HepG2 (cell line): ENCODE data around the gene PGP. TPM values are rescaled to one million over a fixed set of nuclear protein-coding genes. Genes with fewer than 3 reads are reported as not detected.

ENCODE experiments used
- GPN1 ChIP-seq: sonication (generic); formaldehyde crosslinking; IDR thresholded peaks from 2 replicates; pipeline ENCODE4 v1.5.1; 2020; ENCODE audit warnings: missing genetic modification reagents, borderline replicate concordance
- POLR2AphosphoS5 ChIP-seq: IDR thresholded peaks from 2 replicates; pipeline ENCODE4 v1.6.1; 2012; ENCODE audit warnings: low read depth, low read length
- SYNCRIP ChIP-seq: fragments of 200-400 bp; formaldehyde crosslinking; IDR thresholded peaks from 2 replicates; pipeline ENCODE4 v1.6.1; 2018; ENCODE audit warnings: mild to moderate bottlenecking, low read depth, low read length; ENCODE audit not compliant: insufficient read depth
- ZC3H13 ChIP-seq: sonication (generic); formaldehyde crosslinking; IDR thresholded peaks from 2 replicates; pipeline ENCODE4 v1.8.1; 2023; ENCODE audit warnings: mild to moderate bottlenecking, missing genetic modification reagents, moderate library complexity
- polyA plus RNA-seq, 8 experiments: library from polyadenylated mRNA; depleted of rRNA in 3 of 8; stranded (reverse) in 7 of 8; unstranded in 1 of 8; fragments of >200 nt; fragmentation: Illumina TruSeq in 4 of 8; extraction: Trizol in 4 of 8; gene quantifications; 2 replicates each; pipeline versions ENCODE4 v1.2.1 to v1.2.3, GENCODE V29; 2011 to 2016; ENCODE audit warnings: low read depth in 4 of 8, missing spikeins in 1 of 8, mixed read lengths in 1 of 8; ENCODE audit not compliant: insufficient read depth in 1 of 8
- total RNA-seq, 5 experiments: library from RNA; depleted of rRNA; stranded (reverse); fragments of >200 nt; fragmentation: Illumina TruSeq; extraction: Trizol; gene quantifications; 2 replicates each; pipeline ENCODE4 v1.2.3, GENCODE V29; 2016; ENCODE audit warnings: low read depth in 1 of 5
- TF ChIP-seq, protein P1 (sequence below): IDR thresholded peaks from 2 replicates; pipeline ENCODE4 v1.6.1; 2012; ENCODE audit warnings: low read length, improper control_type of control experiment
- TF ChIP-seq, protein P2 (sequence below): sonication (generic); formaldehyde crosslinking; conservative IDR thresholded peaks from 2 replicates; pipeline ENCODE4 v1.4.0; 2020; ENCODE audit warnings: missing genetic modification reagents
- TF ChIP-seq, protein P3 (sequence below): sonication (generic); formaldehyde crosslinking; IDR thresholded peaks from 2 replicates; pipeline ENCODE4 v1.5.0; 2020; ENCODE audit warnings: mild to moderate bottlenecking, missing genetic modification reagents, moderate library complexity
- TF ChIP-seq, protein P4 (sequence below): sonication (generic); formaldehyde crosslinking; IDR thresholded peaks from 2 replicates; pipeline ENCODE4 v1.5.0; 2020; ENCODE audit warnings: missing genetic modification reagents
- TF ChIP-seq, protein P5 (sequence below): sonication (generic); formaldehyde crosslinking; IDR thresholded peaks from 2 replicates; pipeline ENCODE4 v1.8.1; 2022; ENCODE audit warnings: low read depth, mild to moderate bottlenecking, missing genetic modification reagents
- TF ChIP-seq, protein P6 (sequence below): sonication (generic); formaldehyde crosslinking; IDR thresholded peaks from 2 replicates; pipeline ENCODE4 v1.4.0; 2020; ENCODE audit warnings: missing genetic modification reagents, borderline replicate concordance

The PGP gene
- total and polyA plus RNA-seq, 2 of the 13 experiments (the other 11 are each of a cell fraction or from before 2014, with no cell fraction given) = 7.3 to 18.3 TPM

DNA sequence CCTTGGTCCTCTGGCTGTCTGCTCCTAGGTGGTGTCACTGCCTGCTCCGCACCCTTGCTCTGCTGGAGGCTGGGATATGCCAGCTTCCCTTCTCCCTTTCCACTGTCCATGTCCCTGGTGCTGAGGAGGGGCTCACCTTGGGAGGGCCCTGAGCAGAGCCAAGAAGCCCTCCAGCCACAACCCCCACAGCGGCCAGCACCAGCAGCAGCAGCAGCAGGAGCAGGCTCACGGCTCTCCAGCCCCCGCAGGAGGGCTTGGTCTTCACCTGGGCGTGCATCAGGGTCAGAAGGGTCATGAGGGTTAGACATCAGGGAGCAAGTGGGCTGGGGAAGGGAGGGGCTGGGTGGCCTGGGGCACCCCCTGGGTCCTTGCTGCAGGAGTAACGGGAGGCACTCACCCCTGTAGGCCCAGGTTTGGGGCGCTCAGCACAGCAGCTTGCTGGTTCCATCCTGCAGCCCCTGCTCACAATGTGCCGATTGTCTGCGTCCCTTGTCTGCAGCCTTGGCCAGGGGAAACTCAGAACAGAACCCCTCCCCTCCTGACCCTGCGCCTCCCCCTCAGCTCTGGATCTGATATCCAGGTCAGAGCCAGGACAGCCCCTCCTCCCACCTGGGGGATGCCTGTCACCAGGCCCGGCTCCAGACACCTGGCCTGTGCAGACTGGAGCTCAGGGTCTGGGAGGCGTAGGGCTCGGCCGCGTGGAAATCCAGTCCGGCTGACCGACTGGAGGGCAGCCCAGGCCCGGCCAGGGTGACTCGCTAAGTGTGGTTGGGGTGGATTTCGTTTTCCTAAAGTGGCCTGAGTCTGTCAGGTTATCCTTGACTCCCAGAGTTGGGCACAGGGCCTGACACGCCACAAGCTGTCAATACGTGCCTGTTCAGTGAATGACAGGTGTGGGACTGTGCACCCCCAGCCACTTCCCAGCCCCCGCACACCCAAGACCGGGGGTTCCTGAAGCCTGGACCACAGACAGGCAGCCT is 4.0 kb downstream of the PGP start, which contains the start of gene BRICD5 (continued):
- TF ChIP-seq, protein P1, sequence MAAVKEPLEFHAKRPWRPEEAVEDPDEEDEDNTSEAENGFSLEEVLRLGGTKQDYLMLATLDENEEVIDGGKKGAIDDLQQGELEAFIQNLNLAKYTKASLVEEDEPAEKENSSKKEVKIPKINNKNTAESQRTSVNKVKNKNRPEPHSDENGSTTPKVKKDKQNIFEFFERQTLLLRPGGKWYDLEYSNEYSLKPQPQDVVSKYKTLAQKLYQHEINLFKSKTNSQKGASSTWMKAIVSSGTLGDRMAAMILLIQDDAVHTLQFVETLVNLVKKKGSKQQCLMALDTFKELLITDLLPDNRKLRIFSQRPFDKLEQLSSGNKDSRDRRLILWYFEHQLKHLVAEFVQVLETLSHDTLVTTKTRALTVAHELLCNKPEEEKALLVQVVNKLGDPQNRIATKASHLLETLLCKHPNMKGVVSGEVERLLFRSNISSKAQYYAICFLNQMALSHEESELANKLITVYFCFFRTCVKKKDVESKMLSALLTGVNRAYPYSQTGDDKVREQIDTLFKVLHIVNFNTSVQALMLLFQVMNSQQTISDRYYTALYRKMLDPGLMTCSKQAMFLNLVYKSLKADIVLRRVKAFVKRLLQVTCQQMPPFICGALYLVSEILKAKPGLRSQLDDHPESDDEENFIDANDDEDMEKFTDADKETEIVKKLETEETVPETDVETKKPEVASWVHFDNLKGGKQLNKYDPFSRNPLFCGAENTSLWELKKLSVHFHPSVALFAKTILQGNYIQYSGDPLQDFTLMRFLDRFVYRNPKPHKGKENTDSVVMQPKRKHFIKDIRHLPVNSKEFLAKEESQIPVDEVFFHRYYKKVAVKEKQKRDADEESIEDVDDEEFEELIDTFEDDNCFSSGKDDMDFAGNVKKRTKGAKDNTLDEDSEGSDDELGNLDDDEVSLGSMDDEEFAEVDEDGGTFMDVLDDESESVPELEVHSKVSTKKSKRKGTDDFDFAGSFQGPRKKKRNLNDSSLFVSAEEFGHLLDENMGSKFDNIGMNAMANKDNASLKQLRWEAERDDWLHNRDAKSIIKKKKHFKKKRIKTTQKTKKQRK = no peak
- peak; percentile 94 for TF ChIP-seq ZC3H13
- TF ChIP-seq, protein P2, sequence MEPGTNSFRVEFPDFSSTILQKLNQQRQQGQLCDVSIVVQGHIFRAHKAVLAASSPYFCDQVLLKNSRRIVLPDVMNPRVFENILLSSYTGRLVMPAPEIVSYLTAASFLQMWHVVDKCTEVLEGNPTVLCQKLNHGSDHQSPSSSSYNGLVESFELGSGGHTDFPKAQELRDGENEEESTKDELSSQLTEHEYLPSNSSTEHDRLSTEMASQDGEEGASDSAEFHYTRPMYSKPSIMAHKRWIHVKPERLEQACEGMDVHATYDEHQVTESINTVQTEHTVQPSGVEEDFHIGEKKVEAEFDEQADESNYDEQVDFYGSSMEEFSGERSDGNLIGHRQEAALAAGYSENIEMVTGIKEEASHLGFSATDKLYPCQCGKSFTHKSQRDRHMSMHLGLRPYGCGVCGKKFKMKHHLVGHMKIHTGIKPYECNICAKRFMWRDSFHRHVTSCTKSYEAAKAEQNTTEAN = no peak
- TF ChIP-seq, protein P3, sequence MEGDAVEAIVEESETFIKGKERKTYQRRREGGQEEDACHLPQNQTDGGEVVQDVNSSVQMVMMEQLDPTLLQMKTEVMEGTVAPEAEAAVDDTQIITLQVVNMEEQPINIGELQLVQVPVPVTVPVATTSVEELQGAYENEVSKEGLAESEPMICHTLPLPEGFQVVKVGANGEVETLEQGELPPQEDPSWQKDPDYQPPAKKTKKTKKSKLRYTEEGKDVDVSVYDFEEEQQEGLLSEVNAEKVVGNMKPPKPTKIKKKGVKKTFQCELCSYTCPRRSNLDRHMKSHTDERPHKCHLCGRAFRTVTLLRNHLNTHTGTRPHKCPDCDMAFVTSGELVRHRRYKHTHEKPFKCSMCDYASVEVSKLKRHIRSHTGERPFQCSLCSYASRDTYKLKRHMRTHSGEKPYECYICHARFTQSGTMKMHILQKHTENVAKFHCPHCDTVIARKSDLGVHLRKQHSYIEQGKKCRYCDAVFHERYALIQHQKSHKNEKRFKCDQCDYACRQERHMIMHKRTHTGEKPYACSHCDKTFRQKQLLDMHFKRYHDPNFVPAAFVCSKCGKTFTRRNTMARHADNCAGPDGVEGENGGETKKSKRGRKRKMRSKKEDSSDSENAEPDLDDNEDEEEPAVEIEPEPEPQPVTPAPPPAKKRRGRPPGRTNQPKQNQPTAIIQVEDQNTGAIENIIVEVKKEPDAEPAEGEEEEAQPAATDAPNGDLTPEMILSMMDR = no peak
- TF ChIP-seq GPN1 (CRISPR knock-in tag) = no peak
- TF ChIP-seq, protein P4, sequence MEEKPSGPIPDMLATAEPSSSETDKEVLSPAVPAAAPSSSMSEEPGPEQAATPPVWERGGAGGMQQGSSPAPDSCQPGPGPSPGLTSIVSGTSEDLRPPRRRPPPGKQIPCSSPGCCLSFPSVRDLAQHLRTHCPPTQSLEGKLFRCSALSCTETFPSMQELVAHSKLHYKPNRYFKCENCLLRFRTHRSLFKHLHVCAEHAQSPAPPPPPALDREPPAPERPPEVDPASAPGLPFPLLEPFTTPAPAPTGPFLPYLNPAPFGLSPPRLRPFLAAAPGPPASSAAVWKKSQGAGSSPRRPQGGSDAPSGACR (CRISPR knock-in tag) = no peak
- peak; percentile 36; the same call in 1 of the 2 replicates for TF ChIP-seq POLR2AphosphoS5
- TF ChIP-seq, protein P5, sequence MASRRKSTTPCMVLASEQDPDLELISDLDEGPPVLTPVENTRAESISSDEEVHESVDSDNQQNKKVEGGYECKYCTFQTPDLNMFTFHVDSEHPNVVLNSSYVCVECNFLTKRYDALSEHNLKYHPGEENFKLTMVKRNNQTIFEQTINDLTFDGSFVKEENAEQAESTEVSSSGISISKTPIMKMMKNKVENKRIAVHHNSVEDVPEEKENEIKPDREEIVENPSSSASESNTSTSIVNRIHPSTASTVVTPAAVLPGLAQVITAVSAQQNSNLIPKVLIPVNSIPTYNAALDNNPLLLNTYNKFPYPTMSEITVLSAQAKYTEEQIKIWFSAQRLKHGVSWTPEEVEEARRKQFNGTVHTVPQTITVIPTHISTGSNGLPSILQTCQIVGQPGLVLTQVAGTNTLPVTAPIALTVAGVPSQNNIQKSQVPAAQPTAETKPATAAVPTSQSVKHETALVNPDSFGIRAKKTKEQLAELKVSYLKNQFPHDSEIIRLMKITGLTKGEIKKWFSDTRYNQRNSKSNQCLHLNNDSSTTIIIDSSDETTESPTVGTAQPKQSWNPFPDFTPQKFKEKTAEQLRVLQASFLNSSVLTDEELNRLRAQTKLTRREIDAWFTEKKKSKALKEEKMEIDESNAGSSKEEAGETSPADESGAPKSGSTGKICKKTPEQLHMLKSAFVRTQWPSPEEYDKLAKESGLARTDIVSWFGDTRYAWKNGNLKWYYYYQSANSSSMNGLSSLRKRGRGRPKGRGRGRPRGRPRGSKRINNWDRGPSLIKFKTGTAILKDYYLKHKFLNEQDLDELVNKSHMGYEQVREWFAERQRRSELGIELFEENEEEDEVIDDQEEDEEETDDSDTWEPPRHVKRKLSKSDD (CRISPR knock-in tag) = no peak; the same call in 1 of the 2 replicates
- no peak for TF ChIP-seq SYNCRIP
- TF ChIP-seq, protein P6, sequence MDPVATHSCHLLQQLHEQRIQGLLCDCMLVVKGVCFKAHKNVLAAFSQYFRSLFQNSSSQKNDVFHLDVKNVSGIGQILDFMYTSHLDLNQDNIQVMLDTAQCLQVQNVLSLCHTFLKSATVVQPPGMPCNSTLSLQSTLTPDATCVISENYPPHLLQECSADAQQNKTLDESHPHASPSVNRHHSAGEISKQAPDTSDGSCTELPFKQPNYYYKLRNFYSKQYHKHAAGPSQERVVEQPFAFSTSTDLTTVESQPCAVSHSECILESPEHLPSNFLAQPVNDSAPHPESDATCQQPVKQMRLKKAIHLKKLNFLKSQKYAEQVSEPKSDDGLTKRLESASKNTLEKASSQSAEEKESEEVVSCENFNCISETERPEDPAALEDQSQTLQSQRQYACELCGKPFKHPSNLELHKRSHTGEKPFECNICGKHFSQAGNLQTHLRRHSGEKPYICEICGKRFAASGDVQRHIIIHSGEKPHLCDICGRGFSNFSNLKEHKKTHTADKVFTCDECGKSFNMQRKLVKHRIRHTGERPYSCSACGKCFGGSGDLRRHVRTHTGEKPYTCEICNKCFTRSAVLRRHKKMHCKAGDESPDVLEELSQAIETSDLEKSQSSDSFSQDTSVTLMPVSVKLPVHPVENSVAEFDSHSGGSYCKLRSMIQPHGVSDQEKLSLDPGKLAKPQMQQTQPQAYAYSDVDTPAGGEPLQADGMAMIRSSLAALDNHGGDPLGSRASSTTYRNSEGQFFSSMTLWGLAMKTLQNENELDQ (CRISPR knock-in tag) = no peak
